HuH-7 (cell line): ENCODE measurements around the gene ANKRD33.

Source experiments
- DNase-seq: peaks from one replicate; pipeline ENCODE4 v3.0.0; 2011; ENCODE audit warnings: low spot score

The ANKRD33 gene

GRCh38 chr12:51860986-51861385 is 26.9 kb upstream of the ANKRD33 start:
- DNase-seq: no peak

GRCh38 chr12:51862947-51863346 is 25.0 kb upstream of the ANKRD33 start:
- no peak for DNase-seq

GRCh38 chr12:51863363-51863932 is 24.5 kb upstream of the ANKRD33 start:
- DNase-seq: no peak

GRCh38 chr12:51863933-51864832 is 23.7 kb upstream of the ANKRD33 start:
- peak; percentile 90 for DNase-seq

GRCh38 chr12:51864833-51865670 is 22.9 kb upstream of the ANKRD33 start:
- DNase-seq: no peak

GRCh38 chr12:51865757-51866270 is 22.1 kb upstream of the ANKRD33 start:
- DNase-seq: no peak

- DNase-seq: no peak
These were observed 21.6 kb upstream of the ANKRD33 start for GRCh38 chr12:51866324-51866723.

- no peak for DNase-seq
These were observed 21.1 kb upstream of the ANKRD33 start for GRCh38 chr12:51866762-51867161.

GRCh38 chr12:51867371-51867770 is 20.5 kb upstream of the ANKRD33 start:
- DNase-seq: no peak

GRCh38 chr12:51867796-51868428 is 20.0 kb upstream of the ANKRD33 start:
- no peak for DNase-seq

GRCh38 chr12:51868821-51869495 is 18.9 kb upstream of the ANKRD33 start:
- no peak for DNase-seq

- DNase-seq: no peak
These were observed 18.4 kb upstream of the ANKRD33 start for GRCh38 chr12:51869496-51869865.

- DNase-seq: no peak
These were observed 18.0 kb upstream of the ANKRD33 start for GRCh38 chr12:51869931-51870330.

GRCh38 chr12:51870504-51870903 is 17.4 kb upstream of the ANKRD33 start:
- no peak for DNase-seq

GRCh38 chr12:51871126-51871525 is 16.8 kb upstream of the ANKRD33 start:
- no peak for DNase-seq

- no peak for DNase-seq
These were observed 15.8 kb upstream of the ANKRD33 start for GRCh38 chr12:51871918-51872688.

GRCh38 chr12:51872689-51872981 is 15.3 kb upstream of the ANKRD33 start:
- no peak for DNase-seq

- no peak for DNase-seq
These were observed 14.5 kb upstream of the ANKRD33 start for GRCh38 chr12:51873251-51873994.

- DNase-seq: no peak
These were observed 13.9 kb upstream of the ANKRD33 start for GRCh38 chr12:51874000-51874399.

- DNase-seq: no peak
These were observed 13.4 kb upstream of the ANKRD33 start for GRCh38 chr12:51874486-51874885.
